Upper lobe of left lung (tissue), 6 donors: ENCODE measurements around the gene RGS7. TPM values are rescaled to one million over a fixed set of nuclear protein-coding genes. Genes with fewer than 3 reads are reported as not detected.

Experiments used
- ATAC-seq, 2 donors: fragments of 200-7000 bp; cut with Tn5 transposase; one replicate each; pipeline ENCODE4 v1.9.1; 2022; ENCODE audit warnings: mild to moderate bottlenecking in 2 of 2, moderate library complexity in 2 of 2; ENCODE audit not compliant: low FRiP score in 2 of 2
- DNase-seq, 2 donors: peaks; one replicate each; pipeline ENCODE4 v3.0.0-alpha.2; 2019 to 2020
- H3K27ac ChIP-seq, 4 donors: fragments of 200-600 bp; sonication (generic); one replicate each; pipeline ENCODE4 v1.5.1; 2016 to 2019
- H3K27me3 ChIP-seq, 4 donors: fragments of 200-600 bp; sonication (generic); one replicate each; pipeline ENCODE4 v1.5.1; 2017 to 2019
- H3K36me3 ChIP-seq, 4 donors: fragments of 200-600 bp; sonication (generic); one replicate each; pipeline ENCODE4 v1.5.1; 2016 to 2019
- H3K4me1 ChIP-seq, 4 donors: fragments of 200-600 bp; sonication (generic); one replicate each; pipeline ENCODE4 v1.5.1; 2018 to 2019
- H3K4me3 ChIP-seq, 4 donors: fragments of 200-600 bp; sonication (generic); one replicate each; pipeline ENCODE4 v1.5.1; 2017 to 2019; ENCODE audit warnings: mild to moderate bottlenecking in 2 of 4, moderate library complexity in 1 of 4
- H3K9me3 ChIP-seq, 4 donors: fragments of 200-600 bp; sonication (generic); one replicate each; pipeline ENCODE4 v1.5.1; 2018 to 2019
- EP300 ChIP-seq, 4 donors: sonication (generic); formaldehyde crosslinking; IDR thresholded peaks; one replicate each; pipeline ENCODE4 v1.5.1; 2017; ENCODE audit warnings: antibody characterized with exemption in 4 of 4, control low read depth in 2 of 4
- POLR2A ChIP-seq, 4 donors: fragments of 450-650 bp; IDR thresholded peaks; one replicate each; pipeline ENCODE4 v1.5.1; 2016 to 2017; ENCODE audit warnings: antibody characterized with exemption in 4 of 4, mild to moderate bottlenecking in 2 of 4
- POLR2AphosphoS5 ChIP-seq, 2 donors: sonication (generic); formaldehyde crosslinking; IDR thresholded peaks; one replicate each; pipeline ENCODE4 v1.5.1; 2017; ENCODE audit warnings: antibody characterized with exemption in 2 of 2
- WGBS, 2 donors: methylation state at CpG; one replicate each; pipeline ENCODE4 v1.1.5; 2017 to 2018; 5-methylcytosine and 5-hydroxymethylcytosine counted together
- total RNA-seq, 6 donors: library from RNA; depleted of rRNA in 4 of 6; stranded (reverse); fragments of >200 nt in 4 of 6; gene quantifications; one replicate each; pipeline versions ENCODE4 v1.1.0 to v1.2.1, GENCODE V29; 2016 to 2021
- TF ChIP-seq, protein P1 (sequence below), 6 experiments: fragments of 450-650 bp in 4 of 6; fragments of 200-600 bp in 2 of 6; sonication (generic) in 2 of 6; IDR thresholded peaks; one replicate each; pipeline ENCODE4 v1.5.1; 2016 to 2019; ENCODE audit warnings: antibody characterized with exemption in 6 of 6
- donor health status: DM: no; HTN: no; CAD: no; lungs with moderate emphysema.
- donor health status: DM: no; HTN: yes; CAD: no; lungs with severe emphysema.

Gene RGS7
- total RNA-seq, 6 donors from 2014 or later = 0.15 TPM; not detected in 5

DNA sequence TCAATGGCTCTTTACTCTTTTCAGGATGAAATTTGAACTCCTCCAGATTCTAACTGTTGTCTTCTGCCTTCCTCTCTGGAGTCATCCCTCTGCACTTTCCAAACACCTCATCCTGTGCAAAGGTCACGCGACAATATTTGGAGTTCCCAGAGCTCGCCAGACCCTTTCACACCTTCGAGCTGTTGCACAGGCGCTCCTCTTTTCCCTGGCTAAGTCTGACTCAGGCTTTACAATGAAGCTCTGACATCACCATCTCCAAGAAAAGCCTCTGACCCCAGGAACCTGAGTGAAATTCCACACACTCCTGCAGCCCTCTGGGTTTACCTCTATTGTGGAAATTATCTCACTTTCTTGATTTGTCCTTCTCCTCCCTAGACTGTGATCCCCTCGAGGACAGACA is 270.3 kb downstream of the RGS7 start:
- Histone ChIP-seq H3K9me3 (no peaks in the 10 kb centered on the region), H3K4me3 (no peak overlapping the region), H3K27me3 (no peaks in the 10 kb centered on the region), H3K4me1 (no peaks in the 10 kb centered on the region), H3K36me3 (no peaks in the 10 kb centered on the region), H3K27ac (no peak overlapping the region)
- DNase-seq (no peak), ATAC-seq (no peak)
- TF ChIP-seq, protein P1, sequence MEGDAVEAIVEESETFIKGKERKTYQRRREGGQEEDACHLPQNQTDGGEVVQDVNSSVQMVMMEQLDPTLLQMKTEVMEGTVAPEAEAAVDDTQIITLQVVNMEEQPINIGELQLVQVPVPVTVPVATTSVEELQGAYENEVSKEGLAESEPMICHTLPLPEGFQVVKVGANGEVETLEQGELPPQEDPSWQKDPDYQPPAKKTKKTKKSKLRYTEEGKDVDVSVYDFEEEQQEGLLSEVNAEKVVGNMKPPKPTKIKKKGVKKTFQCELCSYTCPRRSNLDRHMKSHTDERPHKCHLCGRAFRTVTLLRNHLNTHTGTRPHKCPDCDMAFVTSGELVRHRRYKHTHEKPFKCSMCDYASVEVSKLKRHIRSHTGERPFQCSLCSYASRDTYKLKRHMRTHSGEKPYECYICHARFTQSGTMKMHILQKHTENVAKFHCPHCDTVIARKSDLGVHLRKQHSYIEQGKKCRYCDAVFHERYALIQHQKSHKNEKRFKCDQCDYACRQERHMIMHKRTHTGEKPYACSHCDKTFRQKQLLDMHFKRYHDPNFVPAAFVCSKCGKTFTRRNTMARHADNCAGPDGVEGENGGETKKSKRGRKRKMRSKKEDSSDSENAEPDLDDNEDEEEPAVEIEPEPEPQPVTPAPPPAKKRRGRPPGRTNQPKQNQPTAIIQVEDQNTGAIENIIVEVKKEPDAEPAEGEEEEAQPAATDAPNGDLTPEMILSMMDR (IDR thresholded peaks at IDR 0.05) = no peak
- no peak for TF ChIP-seq EP300 (IDR thresholded peaks at IDR 0.05)
- 75 to 77% methylated on average over 6 of the region's 6 CpGs for WGBS, 2 donors

DNA sequence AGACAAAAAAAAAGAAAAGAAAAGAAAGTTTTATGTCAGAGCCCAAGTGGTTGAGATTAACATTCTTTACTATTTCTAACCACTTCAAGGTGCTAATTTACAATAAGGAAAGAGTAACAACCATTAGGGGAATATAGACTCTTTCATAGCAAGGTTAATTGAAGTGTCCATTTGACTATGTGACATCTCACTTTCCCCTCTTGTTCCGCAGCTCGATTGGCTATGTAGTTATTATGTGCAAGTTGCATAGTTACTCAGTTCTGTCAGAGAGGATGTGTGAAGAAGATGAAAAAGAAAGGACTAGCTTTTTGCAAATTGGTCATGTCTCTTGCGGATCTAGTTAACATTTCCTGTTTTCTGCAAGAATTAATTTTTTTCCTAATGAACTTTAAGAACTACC is 273.7 kb downstream of the RGS7 start:
- TF ChIP-seq POLR2A (IDR thresholded peaks at IDR 0.05) (no peak), POLR2AphosphoS5 (IDR thresholded peaks at IDR 0.05) (no peak), EP300 (IDR thresholded peaks at IDR 0.05) (no peak)
- TF ChIP-seq, protein P1 (IDR thresholded peaks at IDR 0.05) = no peak
- Histone ChIP-seq H3K4me1 (no peaks in the 10 kb centered on the region), H3K27ac (no peak overlapping the region), H3K27me3 (no peaks in the 10 kb centered on the region), H3K9me3 (no peaks in the 10 kb centered on the region), H3K36me3 (no peaks in the 10 kb centered on the region), H3K4me3 (no peak overlapping the region)
- DNase-seq (no peak), ATAC-seq (no peak)
- WGBS, 2 donors = 79 to 97% methylated on average over 3 of the region's 3 CpGs

DNA sequence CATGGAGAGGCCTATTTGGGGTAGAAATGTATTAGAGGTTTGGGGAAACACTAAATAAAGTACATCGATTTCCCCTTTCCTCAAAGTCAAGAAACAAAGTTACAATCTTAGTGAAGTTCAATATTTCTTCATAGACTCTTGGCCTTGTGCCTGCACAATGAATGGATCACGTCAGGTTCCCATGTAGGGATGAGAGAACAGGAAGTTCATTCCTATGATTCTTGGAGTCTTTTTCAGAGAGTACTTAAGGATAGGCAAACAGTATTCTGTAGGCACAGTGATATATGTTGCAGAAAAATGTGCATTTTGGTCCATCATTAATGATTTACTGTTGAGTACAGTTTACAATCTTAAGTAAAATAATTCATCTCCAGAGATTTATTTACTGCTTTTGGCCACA is 275.5 kb downstream of the RGS7 start:
- H3K4me3 ChIP-seq = no peak overlapping the region
- WGBS, 2 donors = 34 to 36% methylated on average over 2 of the region's 2 CpGs
- TF ChIP-seq POLR2A (IDR thresholded peaks at IDR 0.05) = no peak
- TF ChIP-seq, protein P1 (IDR thresholded peaks at IDR 0.05) = no peak
- no peak for TF ChIP-seq POLR2AphosphoS5 (IDR thresholded peaks at IDR 0.05)
- no peak for TF ChIP-seq EP300 (IDR thresholded peaks at IDR 0.05)
- ATAC-seq = no peak
- DNase-seq = no peak
- H3K4me1 ChIP-seq = no peaks in the 10 kb centered on the region
- H3K27ac ChIP-seq = no peak overlapping the region
- no peaks in the 10 kb centered on the region for H3K9me3 ChIP-seq
- H3K27me3 ChIP-seq = no peaks in the 10 kb centered on the region
- H3K36me3 ChIP-seq = no peaks in the 10 kb centered on the region

DNA sequence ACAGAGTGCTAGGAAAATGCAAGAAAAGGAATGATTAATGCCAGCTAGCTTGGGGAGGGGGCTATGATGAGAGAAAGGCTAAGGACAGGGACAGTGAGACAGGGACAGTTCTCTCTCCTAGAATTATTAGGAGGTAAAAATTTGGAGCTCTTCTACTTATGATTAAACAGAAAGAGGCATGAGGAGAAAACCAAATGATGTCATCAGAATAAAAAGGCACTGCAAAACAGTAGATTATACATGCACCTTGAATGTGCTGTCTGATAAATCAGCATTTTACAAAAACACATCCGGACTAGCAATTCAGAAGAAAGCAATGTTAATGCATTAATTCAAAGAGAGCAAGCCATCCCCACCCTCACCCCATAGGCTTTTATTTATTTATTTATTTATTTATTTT is 277.5 kb downstream of the RGS7 start:
- Histone ChIP-seq H3K27me3 (no peaks in the 10 kb centered on the region), H3K36me3 (no peaks in the 10 kb centered on the region), H3K27ac (no peak overlapping the region), H3K9me3 (no peaks in the 10 kb centered on the region), H3K4me1 (no peaks in the 10 kb centered on the region), H3K4me3 (no peak overlapping the region)
- WGBS, 2 donors = 79 to 85% methylated on average over 1 of the region's 1 CpG
- DNase-seq (no peak), ATAC-seq (no peak)
- TF ChIP-seq POLR2A (IDR thresholded peaks at IDR 0.05) (no peak), EP300 (IDR thresholded peaks at IDR 0.05) (no peak)
- TF ChIP-seq, protein P1 (IDR thresholded peaks at IDR 0.05) = no peak

DNA sequence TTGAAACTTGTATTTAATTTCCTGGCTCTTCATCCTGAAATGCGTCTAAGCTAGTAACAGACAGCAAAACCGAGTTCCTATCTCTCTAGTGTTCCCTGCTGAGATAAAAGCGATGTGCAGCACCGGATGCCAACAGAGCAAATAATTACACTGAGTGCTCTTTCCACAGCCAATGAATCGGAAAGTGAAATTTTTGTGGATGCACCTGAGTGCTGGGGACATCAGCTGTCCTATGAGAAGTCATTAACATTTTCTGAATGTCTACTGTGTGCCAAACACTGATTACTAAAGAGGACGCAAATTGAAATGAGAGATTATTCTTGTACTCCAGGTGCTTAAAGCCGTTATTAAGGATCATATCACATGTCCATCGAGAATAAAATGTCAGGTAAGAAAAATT is 278.0 kb downstream of the RGS7 start:
- 59 to 64% methylated on average over 8 of the region's 8 CpGs for WGBS, 2 donors

More for the DNA sequence above, 278.0 kb downstream of the RGS7 start:
- Histone ChIP-seq H3K27me3 (no peaks in the 10 kb centered on the region), H3K4me1 (no peaks in the 10 kb centered on the region), H3K36me3 (no peaks in the 10 kb centered on the region), H3K27ac (no peak overlapping the region), H3K9me3 (no peaks in the 10 kb centered on the region), H3K4me3 (no peak overlapping the region)
- DNase-seq (no peak), ATAC-seq (no peak)
- TF ChIP-seq, protein P1 (IDR thresholded peaks at IDR 0.05) = no peak
- no peak for TF ChIP-seq POLR2AphosphoS5 (IDR thresholded peaks at IDR 0.05)
